GM18507 (cell line): Measurements from ENCODE around the gene THOC5.
"Not testable (repeated sequence)": the region's sequence is repeated elsewhere in the genome, so short reads cannot be mapped to it uniquely, and the experiment has no call there.

ENCODE experiments used
- DNase-seq: peaks from one replicate; pipeline ENCODE4 v3.0.0; 2011; ENCODE audit warnings: low read depth; ENCODE audit not compliant: insufficient read length; ENCODE audit errors: extremely low spot score
- FAIRE-seq: peaks from 2 replicates; lab custom pipeline; 2011; peaks lifted over from hg19 to GRCh38; lab: Jason Lieb, UNC

The THOC5 gene

GRCh38 chr22:29517215-29517908 is 36.2 kb downstream of the THOC5 start:
- FAIRE-seq: no peak

GRCh38 chr22:29512031-29512430 is 41.5 kb downstream of the THOC5 start:
- no peak for FAIRE-seq

More at GRCh38 chr22:29517215-29517908, 36.2 kb downstream of the THOC5 start:
- no peak for DNase-seq

GRCh38 chr22:29511126-29511862 is 42.3 kb downstream of the THOC5 start:
- FAIRE-seq: no peak
- DNase-seq: no peak

More at GRCh38 chr22:29512031-29512430, 41.5 kb downstream of the THOC5 start:
- DNase-seq: no peak

GRCh38 chr22:29510542-29510941 is 43.0 kb downstream of the THOC5 start:
- no peak for DNase-seq
- FAIRE-seq: no peak

GRCh38 chr22:29509815-29510214 is 43.7 kb downstream of the THOC5 start:
- FAIRE-seq: no peak

GRCh38 chr22:29509298-29509697 is 44.3 kb downstream of the THOC5 start:
- DNase-seq: no peak
- FAIRE-seq: no peak

More at GRCh38 chr22:29509815-29510214, 43.7 kb downstream of the THOC5 start:
- no peak for DNase-seq

- no peak for FAIRE-seq
- no peak for DNase-seq
Observed at GRCh38 chr22:29503811-29504372, 49.7 kb downstream of the THOC5 start.

GRCh38 chr22:29499852-29500251 is 53.7 kb downstream of the THOC5 start:
- no peak for FAIRE-seq

GRCh38 chr22:29493636-29494035 is 59.9 kb downstream of the THOC5 start:
- no peak for FAIRE-seq
- no peak for DNase-seq

More at GRCh38 chr22:29499852-29500251, 53.7 kb downstream of the THOC5 start:
- no peak for DNase-seq

GRCh38 chr22:29491012-29491411 is 62.5 kb downstream of the THOC5 start:
- FAIRE-seq (no peak), DNase-seq (no peak)

GRCh38 chr22:29489127-29489780 is 64.3 kb downstream of the THOC5 start:
- FAIRE-seq: peak; percentile 51

GRCh38 chr22:29487426-29487986 is 66.1 kb downstream of the THOC5 start:
- FAIRE-seq (no peak), DNase-seq (no peak)

More at GRCh38 chr22:29489127-29489780, 64.3 kb downstream of the THOC5 start:
- DNase-seq: not testable (repeated sequence)

- DNase-seq (no peak), FAIRE-seq (no peak)
Observed at GRCh38 chr22:29485448-29485847, 68.1 kb downstream of the THOC5 start.

GRCh38 chr22:29484642-29485041 is 68.9 kb downstream of the THOC5 start:
- DNase-seq (no peak), FAIRE-seq (no peak)

GRCh38 chr22:29483254-29483653 is 70.3 kb downstream of the THOC5 start:
- FAIRE-seq: no peak
- no peak for DNase-seq

- no peak for FAIRE-seq
- no peak for DNase-seq
Observed at GRCh38 chr22:29482726-29483125, 70.8 kb downstream of the THOC5 start.

- FAIRE-seq: no peak
- DNase-seq: no peak
Observed at GRCh38 chr22:29482253-29482652, 71.3 kb downstream of the THOC5 start.

GRCh38 chr22:29481265-29482000 is 72.1 kb downstream of the THOC5 start:
- DNase-seq: no peak
- FAIRE-seq: no peak
